Measurements from ENCODE around the gene ID3. TPM values are rescaled to one million over a fixed set of nuclear protein-coding genes. Genes with fewer than 3 reads are reported as not detected.

The ID3 gene
- total RNA-seq, 6 experiments from 2014 or later, result 560 to 690 (median 604) TPM

DNA sequence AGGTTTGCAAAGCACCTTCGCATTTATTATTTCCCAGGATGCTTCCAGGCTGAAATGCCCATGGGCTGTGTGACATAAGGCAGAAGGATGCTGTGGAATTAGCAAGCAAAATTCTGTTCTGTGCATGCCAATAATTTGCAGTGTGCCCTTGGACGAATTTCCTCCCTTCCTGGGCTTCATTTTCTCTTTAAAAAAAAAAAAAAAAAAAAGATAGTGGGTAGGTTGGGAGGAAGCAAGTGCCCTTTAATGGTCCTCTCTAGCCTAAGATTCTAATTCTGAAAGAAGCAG, 2.5 kb upstream of the ID3 start:
- peak overlapping the region; percentile 96 for H3K4me3 Mint-ChIP-seq
- H3K27ac Mint-ChIP-seq, result peak overlapping the region; percentile 98

GRCh38 chr1:23561076-23561812, 1.9 kb upstream of the ID3 start:
- Mint-ChIP-seq H3K27ac (peak overlapping the region; percentile 98), H3K4me1 (ENCODE audit: low read depth) (peaks cover 78% of the 10 kb centered on the region)

More for the DNA sequence above, 2.5 kb upstream of the ID3 start:
- TF ChIP-seq, protein P1, sequence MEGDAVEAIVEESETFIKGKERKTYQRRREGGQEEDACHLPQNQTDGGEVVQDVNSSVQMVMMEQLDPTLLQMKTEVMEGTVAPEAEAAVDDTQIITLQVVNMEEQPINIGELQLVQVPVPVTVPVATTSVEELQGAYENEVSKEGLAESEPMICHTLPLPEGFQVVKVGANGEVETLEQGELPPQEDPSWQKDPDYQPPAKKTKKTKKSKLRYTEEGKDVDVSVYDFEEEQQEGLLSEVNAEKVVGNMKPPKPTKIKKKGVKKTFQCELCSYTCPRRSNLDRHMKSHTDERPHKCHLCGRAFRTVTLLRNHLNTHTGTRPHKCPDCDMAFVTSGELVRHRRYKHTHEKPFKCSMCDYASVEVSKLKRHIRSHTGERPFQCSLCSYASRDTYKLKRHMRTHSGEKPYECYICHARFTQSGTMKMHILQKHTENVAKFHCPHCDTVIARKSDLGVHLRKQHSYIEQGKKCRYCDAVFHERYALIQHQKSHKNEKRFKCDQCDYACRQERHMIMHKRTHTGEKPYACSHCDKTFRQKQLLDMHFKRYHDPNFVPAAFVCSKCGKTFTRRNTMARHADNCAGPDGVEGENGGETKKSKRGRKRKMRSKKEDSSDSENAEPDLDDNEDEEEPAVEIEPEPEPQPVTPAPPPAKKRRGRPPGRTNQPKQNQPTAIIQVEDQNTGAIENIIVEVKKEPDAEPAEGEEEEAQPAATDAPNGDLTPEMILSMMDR (IDR thresholded peaks at IDR 0.05), result no peak
- Mint-ChIP-seq H3K27me3 (ENCODE audit: insufficient read depth) (peaks cover 27% of the 10 kb centered on the region), H3K36me3 (ENCODE audit: low read depth) (peaks cover 25% of the 10 kb centered on the region), H3K9me3 (peaks cover 8% of the 10 kb centered on the region), H3K4me1 (ENCODE audit: low read depth) (peaks cover 76% of the 10 kb centered on the region)
- peak; percentile 78 for DNase-seq

DNA sequence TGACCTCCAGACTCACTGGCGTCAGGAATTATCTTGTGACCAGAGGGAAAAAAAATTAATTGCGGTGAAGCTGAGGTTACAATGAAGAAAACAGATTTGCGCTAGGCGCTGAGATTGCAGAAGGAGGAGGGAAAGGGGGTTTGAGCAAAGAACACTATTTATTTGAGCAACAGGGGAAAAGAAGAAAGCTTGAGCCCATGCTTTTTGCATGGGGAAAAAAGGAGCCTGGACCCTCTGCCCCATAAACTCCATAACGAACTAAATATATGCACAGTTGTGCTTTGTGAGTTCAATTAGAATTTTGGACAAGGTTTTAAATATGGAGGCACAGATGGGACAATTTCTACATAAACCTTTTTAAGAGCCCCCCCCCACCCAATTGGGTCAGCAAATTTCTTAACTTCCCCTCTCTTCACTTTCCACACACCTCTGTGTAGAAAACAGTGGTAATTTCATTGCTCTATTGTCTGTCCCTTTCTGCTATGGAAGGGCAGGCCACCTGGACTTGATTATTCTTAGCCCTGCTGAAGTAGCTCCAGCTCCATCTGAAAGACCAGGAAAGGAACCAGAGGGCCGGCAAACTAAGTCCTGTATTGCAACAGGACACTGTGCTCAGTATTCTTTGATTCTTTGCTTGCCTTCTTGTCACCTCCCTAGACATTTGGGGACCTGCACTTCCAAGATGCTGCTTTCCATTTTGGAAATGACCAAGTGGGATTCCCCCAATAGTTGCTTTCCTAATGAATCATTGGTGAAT, 862 bp upstream of the ID3 start:
- Mint-ChIP-seq H3K36me3 (ENCODE audit: low read depth) (peaks cover 29% of the 10 kb centered on the region), H3K4me1 (ENCODE audit: low read depth) (peaks cover 78% of the 10 kb centered on the region), H3K27ac (peak overlapping the region; percentile 98), H3K27me3 (ENCODE audit: insufficient read depth) (peaks cover 43% of the 10 kb centered on the region), H3K4me3 (peak overlapping the region; percentile 96), H3K9me3 (peaks cover 16% of the 10 kb centered on the region)
- no peak for DNase-seq
- TF ChIP-seq, protein P1 (IDR thresholded peaks at IDR 0.05), result no peak

More at GRCh38 chr1:23561076-23561812, 1.9 kb upstream of the ID3 start:
- peak overlapping the region; percentile 96 for H3K4me3 Mint-ChIP-seq
- H3K36me3 Mint-ChIP-seq (ENCODE audit: low read depth), result peaks cover 29% of the 10 kb centered on the region
- no peak for DNase-seq
- H3K27me3 Mint-ChIP-seq (ENCODE audit: insufficient read depth), result peaks cover 33% of the 10 kb centered on the region
- H3K9me3 Mint-ChIP-seq, result peaks cover 8% of the 10 kb centered on the region
- TF ChIP-seq, protein P1 (IDR thresholded peaks at IDR 0.05), result no peak

GRCh38 chr1:23558872-23559135, 497 bp downstream of the ID3 start:
- TF ChIP-seq, protein P1 (IDR thresholded peaks at IDR 0.05), result no peak
- Mint-ChIP-seq H3K27ac (peak overlapping the region; percentile 98), H3K4me1 (ENCODE audit: low read depth) (peaks cover 75% of the 10 kb centered on the region), H3K9me3 (peaks cover 26% of the 10 kb centered on the region), H3K4me3 (peak overlapping the region; percentile 96), H3K36me3 (ENCODE audit: low read depth) (peaks cover 29% of the 10 kb centered on the region), H3K27me3 (ENCODE audit: insufficient read depth) (peaks cover 54% of the 10 kb centered on the region)
- no peak for DNase-seq

- Mint-ChIP-seq H3K36me3 (ENCODE audit: low read depth) (peaks cover 29% of the 10 kb centered on the region), H3K4me3 (peak overlapping the region; percentile 96), H3K9me3 (peaks cover 28% of the 10 kb centered on the region), H3K27ac (peak overlapping the region; percentile 98), H3K27me3 (ENCODE audit: insufficient read depth) (peaks cover 59% of the 10 kb centered on the region), H3K4me1 (ENCODE audit: low read depth) (peaks cover 75% of the 10 kb centered on the region)
- DNase-seq, result peak; percentile 51
- TF ChIP-seq, protein P1 (IDR thresholded peaks at IDR 0.05), result no peak
Observed at GRCh38 chr1:23558140-23558871, 995 bp downstream of the ID3 start.

Data from HFFc6 (cell line).